Measurements from ENCODE around the gene MLLT3.
A peak's percentile ranks its signal among the peaks of the same experiment; 100 is the strongest.
"Not testable (repeated sequence)": the region's sequence is repeated elsewhere in the genome, so short reads cannot be mapped to it uniquely, and the experiment has no call there.

Gene MLLT3

GRCh38 chr9:20622330-20623020 is at the start of gene MLLT3:
MLLT3 (minus strand) TSS chr9:20622499.
- peak; percentile 87 to 95 (median 93) for DNase-seq

- no peak for DNase-seq
Observed at GRCh38 chr9:20671635-20672034, 49.3 kb upstream of the MLLT3 start.

- no peak for DNase-seq
Observed at GRCh38 chr9:20670395-20670794, 48.1 kb upstream of the MLLT3 start.

- DNase-seq, result no peak
Observed at GRCh38 chr9:20664501-20664900, 42.2 kb upstream of the MLLT3 start.

GRCh38 chr9:20663133-20663532 is 40.8 kb upstream of the MLLT3 start:
- no peak for DNase-seq

- DNase-seq, result no peak
Observed at GRCh38 chr9:20662156-20662555, 39.9 kb upstream of the MLLT3 start.

GRCh38 chr9:20659474-20659967 is 37.2 kb upstream of the MLLT3 start:
- no peak for DNase-seq

- no peak for DNase-seq
Observed at GRCh38 chr9:20658677-20659473, 36.6 kb upstream of the MLLT3 start.

GRCh38 chr9:20658246-20658667 is 36.0 kb upstream of the MLLT3 start:
- DNase-seq, result not testable (repeated sequence)

GRCh38 chr9:20651939-20652338 is 29.6 kb upstream of the MLLT3 start:
- DNase-seq, result no peak

- no peak for DNase-seq
Observed at GRCh38 chr9:20650750-20651299, 28.5 kb upstream of the MLLT3 start.

- DNase-seq, result no peak
Observed at GRCh38 chr9:20650313-20650712, 28.0 kb upstream of the MLLT3 start.

- DNase-seq, result no peak
Observed at GRCh38 chr9:20649381-20649780, 27.1 kb upstream of the MLLT3 start.

- no peak for DNase-seq
Observed at GRCh38 chr9:20646656-20647055, 24.4 kb upstream of the MLLT3 start.

- no peak for DNase-seq
Observed at GRCh38 chr9:20643660-20644059, 21.4 kb upstream of the MLLT3 start.

- DNase-seq, result no peak
Observed at GRCh38 chr9:20642045-20642444, 19.7 kb upstream of the MLLT3 start.

GRCh38 chr9:20640331-20641187 is 18.3 kb upstream of the MLLT3 start:
- peak; percentile 10 to 65 (median 44) for DNase-seq

- DNase-seq, result no peak
Observed at GRCh38 chr9:20636888-20637440, 14.7 kb upstream of the MLLT3 start.

GRCh38 chr9:20634895-20635294 is 12.6 kb upstream of the MLLT3 start:
- no peak for DNase-seq

GRCh38 chr9:20632705-20633104 is 10.4 kb upstream of the MLLT3 start:
- DNase-seq, result no peak

- no peak for DNase-seq
Observed at GRCh38 chr9:20630241-20630943, 8.1 kb upstream of the MLLT3 start.

- no peak for DNase-seq
Observed at GRCh38 chr9:20625003-20625349, 2.7 kb upstream of the MLLT3 start.

Measured in activated CD4-positive, CD25-positive, alpha-beta regulatory T cell (primary cell).